Endothelial cell of umbilical vein (primary cell): ENCODE results near the gene ERBB4. TPM values are rescaled to one million over a fixed set of nuclear protein-coding genes. Genes with fewer than 3 reads are reported as not detected.

Source experiments
- BruUV-seq: library from RNA; stranded (reverse); fragments of 400-500 nt; replicated peaks from 2 replicates; lab custom pipeline; 2021; lab: Mats Ljungman, UMichigan
- CTCF ChIA-PET: fragments of 300-600, 350-600 bp; sonication (Branson Sonifier 250); formaldehyde crosslinking; loops from one replicate; lab custom pipeline; 2021; ENCODE audit warnings: antibody characterized with exemption, inconsistent platforms; lab: Charles Lee
- POLR2A ChIA-PET: fragments of 300-600, 350-600 bp; sonication (Branson Sonifier 250); formaldehyde crosslinking; loops from one replicate; lab custom pipeline; 2021; ENCODE audit warnings: antibody characterized with exemption, inconsistent platforms; lab: Charles Lee
- DNase-seq: peaks from one replicate; pipeline ENCODE4 v3.0.0-alpha.2; 2011; ENCODE audit warnings: low read depth, low spot score
- FAIRE-seq: peaks from 2 replicates; lab custom pipeline; 2011; peaks lifted over from hg19 to GRCh38; lab: Jason Lieb, UNC
- H2AFZ ChIP-seq: 2 replicates; pipeline ENCODE4 v1.6.0; 2012; ENCODE audit warnings: low read depth, low read length, control low read depth, inconsistent platforms
- H3K27ac ChIP-seq: 2 replicates; pipeline ENCODE4 v1.5.1; 2011; ENCODE audit warnings: low read depth, mild to moderate bottlenecking, control low read depth, low read length, moderate library complexity; ENCODE audit not compliant: insufficient read depth
- H3K27me3 ChIP-seq, 2 experiments: 2 replicates each; pipeline versions ENCODE4 v1.6.0 to v1.6.1; 2011; ENCODE audit warnings: low read length in 2 of 2, mixed read lengths in 1 of 2; ENCODE audit not compliant: control insufficient read depth in 2 of 2, insufficient read depth in 2 of 2
- H3K36me3 ChIP-seq, 2 experiments: 2 replicates in 1 of 2; 3 replicates in 1 of 2; pipeline ENCODE4 v1.5.1; 2011; ENCODE audit warnings: low read length in 2 of 2, mild to moderate bottlenecking in 1 of 2, moderate library complexity in 1 of 2; ENCODE audit not compliant: control insufficient read depth in 2 of 2, insufficient read depth in 2 of 2; ENCODE audit errors: extremely low read depth in 1 of 2
- H3K4me1 ChIP-seq: 3 replicates; pipeline ENCODE4 v1.5.1; 2011; ENCODE audit warnings: mild to moderate bottlenecking, low read length; ENCODE audit not compliant: control insufficient read depth, insufficient read depth; ENCODE audit errors: extremely low read depth
- H3K4me2 ChIP-seq: 2 replicates; pipeline ENCODE4 v1.6.1; 2011; ENCODE audit warnings: low read length, control low read depth, mixed read lengths; ENCODE audit not compliant: insufficient read depth
- H3K4me3 ChIP-seq, 3 experiments: fragments of 200-600 bp in 1 of 3; sonication (generic), shearing (Covaris generic) in 1 of 3; replicated peaks in 1 of 3; 2 replicates each; pipeline ENCODE4 v1.5.1; 2011 to 2016; ENCODE audit warnings: control low read depth in 3 of 3, low read length in 3 of 3, mild to moderate bottlenecking in 2 of 3, inconsistent platforms in 1 of 3, low read depth in 1 of 3, moderate library complexity in 1 of 3; ENCODE audit not compliant: insufficient read depth in 1 of 3
- H3K79me2 ChIP-seq: 2 replicates; pipeline ENCODE4 v1.6.0; 2012; ENCODE audit warnings: low read length, inconsistent platforms; ENCODE audit not compliant: control insufficient read depth, insufficient read depth
- H3K9ac ChIP-seq: replicated peaks from 2 replicates; pipeline ENCODE3; 2011; ENCODE audit warnings: low read length, control low read depth; ENCODE audit not compliant: insufficient read depth; ENCODE audit errors: extremely low read depth
- H3K9me1 ChIP-seq: replicated peaks from 3 replicates; pipeline ENCODE4 v1.6.0; 2011; ENCODE audit warnings: mild to moderate bottlenecking, low read length; ENCODE audit not compliant: control insufficient read depth, insufficient read depth; ENCODE audit errors: extremely low read depth
- H3K9me3 ChIP-seq: replicated peaks from 2 replicates; pipeline ENCODE4 v1.5.1; 2012; ENCODE audit warnings: low read length, inconsistent platforms; ENCODE audit not compliant: control insufficient read depth, insufficient read depth
- H4K20me1 ChIP-seq: replicated peaks from 2 replicates; pipeline ENCODE3; 2011; ENCODE audit warnings: mild to moderate bottlenecking, low read length; ENCODE audit not compliant: control insufficient read depth, insufficient read depth; ENCODE audit errors: extremely low read depth
- CTCF ChIP-seq, 2 donors: IDR thresholded peaks; 1 replicate in 1 of 2; 2 replicates in 1 of 2; pipeline ENCODE4 v1.5.1; 2011; ENCODE audit warnings: low read length in 2 of 2, mild to moderate bottlenecking in 2 of 2, moderate library complexity in 2 of 2, control low read depth in 1 of 2, inconsistent platforms in 1 of 2, low read depth in 1 of 2; ENCODE audit not compliant: insufficient read depth in 1 of 2; ENCODE audit errors: extremely low read depth in 1 of 2
- EZH2 ChIP-seq: IDR thresholded peaks from 2 replicates; pipeline ENCODE4 v1.6.1; 2012; ENCODE audit warnings: borderline replicate concordance, low read depth, mild to moderate bottlenecking, moderate library complexity, low read length, inconsistent platforms; ENCODE audit not compliant: severe bottlenecking
- FOS ChIP-seq: IDR thresholded peaks from 2 replicates; pipeline ENCODE4 v1.6.1; 2011; ENCODE audit warnings: mild to moderate bottlenecking, low read length, moderate library complexity, borderline replicate concordance; ENCODE audit not compliant: insufficient read depth
- GATA2 ChIP-seq: IDR thresholded peaks from 2 replicates; pipeline ENCODE4 v1.7.0; 2011; ENCODE audit warnings: low read depth, mild to moderate bottlenecking, moderate library complexity, mixed read lengths, low read length; ENCODE audit not compliant: insufficient read length, insufficient read depth
- JUN ChIP-seq: IDR thresholded peaks from 2 replicates; pipeline ENCODE4 v1.6.1; 2011; ENCODE audit warnings: borderline replicate concordance, low read depth; ENCODE audit not compliant: insufficient read length, insufficient read depth
- MYC ChIP-seq: IDR thresholded peaks from one replicate; pipeline ENCODE4 v1.6.1; 2011; ENCODE audit warnings: mild to moderate bottlenecking, low read depth, low read length
- POLR2A ChIP-seq: IDR thresholded peaks from 2 replicates; pipeline ENCODE4 v1.6.1; 2012; ENCODE audit warnings: low read depth, mild to moderate bottlenecking, control low read depth, low read length
- POLR2AphosphoS5 ChIP-seq: IDR thresholded peaks from 2 replicates; pipeline ENCODE4 v1.6.1; 2012; ENCODE audit warnings: low read depth, mild to moderate bottlenecking, control low read depth, low read length, moderate library complexity; ENCODE audit not compliant: insufficient read depth
- dilution Hi-C: fragments of 300-500 bp; cut with MboI; formaldehyde crosslinking; loops from one replicate; pipeline ENCODE4 v1.15.0; 2019; ENCODE audit warnings: low sequenced_read_pairs; ENCODE audit not compliant: extremely low pct_ligation_motif_present
- intact Hi-C: fragments of 100-400 bp; cut with micrococcal nuclease; formaldehyde crosslinking; loops from one replicate; pipeline ENCODE4 v1.10.0; 2022
- polyA plus RNA-seq, 4 experiments: library from polyadenylated mRNA; depleted of rRNA in 3 of 4; stranded (reverse) in 3 of 4; unstranded in 1 of 4; fragments of >200 nt; gene quantifications; 2 replicates each; pipeline versions ENCODE4 v1.2.1 to v1.2.3, GENCODE V29; 2011 to 2012; ENCODE audit warnings: missing spikeins in 1 of 4
- total RNA-seq: library from RNA; stranded (reverse); gene quantifications from 2 replicates; pipeline ENCODE4 v1.2.3, GENCODE V29; 2021
- TF ChIP-seq, protein P1 (sequence below): IDR thresholded peaks from 2 replicates; pipeline ENCODE4 v1.6.1; 2011; ENCODE audit not compliant: insufficient read depth, insufficient read length

The ERBB4 gene
- total and polyA plus RNA-seq, 2 donors (not counting 3 experiments of a cell fraction or from before 2014, with no cell fraction given), result 0.01 to 0.27 TPM

GRCh38 chr2:212318636-212319035 lies 220.0 kb downstream of the ERBB4 start:
- CTCF ChIA-PET, result no interaction called here
- dilution Hi-C loops, result no loop called here
- no peaks in the 10 kb centered on the region for H3K4me1 ChIP-seq

More at GRCh38 chr2:212318636-212319035, 220.0 kb downstream of the ERBB4 start:
- POLR2A ChIA-PET, result no interaction called here
- Histone ChIP-seq H3K27ac (no peak overlapping the region), H3K4me2 (no peak overlapping the region), H4K20me1 (no peaks in the 10 kb centered on the region), H3K9me1 (no peaks in the 10 kb centered on the region), H3K36me3 (no peaks in the 10 kb centered on the region), H2AFZ (no peak overlapping the region), H3K4me3 (no peak overlapping the region), H3K9ac (no peak overlapping the region), H3K79me2 (no peaks in the 10 kb centered on the region), H3K9me3 (no peaks in the 10 kb centered on the region), H3K27me3 (no peaks in the 10 kb centered on the region)
- DNase-seq (no peak), FAIRE-seq (no peak)
- no TSS peak for BruUV-seq
- intact Hi-C loops, result no loop called here
- TF ChIP-seq CTCF (IDR thresholded peaks at IDR 0.05; ENCODE audit: extremely low read depth in 1 of 2, insufficient read depth in 1 of 2, low read depth in 1 of 2, low read length in 2 of 2), result no peak
- TF ChIP-seq, protein P1, sequence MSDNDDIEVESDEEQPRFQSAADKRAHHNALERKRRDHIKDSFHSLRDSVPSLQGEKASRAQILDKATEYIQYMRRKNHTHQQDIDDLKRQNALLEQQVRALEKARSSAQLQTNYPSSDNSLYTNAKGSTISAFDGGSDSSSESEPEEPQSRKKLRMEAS, result no peak
- TF ChIP-seq POLR2AphosphoS5, result no peak
- TF ChIP-seq FOS, result no peak
- TF ChIP-seq GATA2, result no peak
- no peak for TF ChIP-seq JUN
- no peak for TF ChIP-seq POLR2A
- no peak for TF ChIP-seq EZH2
- TF ChIP-seq MYC, result no peak
